Right lobe of liver (tissue), 6 donors: ENCODE data around the gene MED12L. TPM values are rescaled to one million over a fixed set of nuclear protein-coding genes. Genes with fewer than 3 reads are reported as not detected.

Experiments used
- ATAC-seq, 4 donors: fragments of 200-7000 bp; cut with Tn5 transposase; one replicate each; pipeline ENCODE4 v1.9.1; 2020; ENCODE audit warnings: mild to moderate bottlenecking in 4 of 4, moderate library complexity in 4 of 4
- DNase-seq, 3 donors: peaks; one replicate each; pipeline ENCODE4 v3.0.0-alpha.2; 2020
- H3K27ac ChIP-seq, 3 donors: fragments of 200-600 bp; one replicate each; pipeline ENCODE4 v1.8.0; 2022
- H3K27me3 ChIP-seq, 2 donors: fragments of 200-600 bp; one replicate each; pipeline ENCODE4 v1.8.0; 2022
- H3K36me3 ChIP-seq, 4 donors: fragments of 200-600 bp; sonication (generic) in 1 of 4; one replicate each; pipeline versions ENCODE4 v1.5.1 to v1.8.0; 2017 to 2022; ENCODE audit warnings: control low read depth in 1 of 4
- H3K4me1 ChIP-seq, 4 donors: fragments of 200-600 bp; sonication (generic) in 1 of 4; one replicate each; pipeline versions ENCODE4 v1.5.1 to v1.8.0; 2017 to 2022; ENCODE audit warnings: control low read depth in 1 of 4
- H3K4me3 ChIP-seq, 3 donors: fragments of 200-600 bp; one replicate each; pipeline ENCODE4 v1.8.0; 2022
- H3K9me3 ChIP-seq, 4 donors: fragments of 200-600 bp; sonication (generic) in 1 of 4; one replicate each; pipeline versions ENCODE4 v1.5.1 to v1.8.0; 2017 to 2022; ENCODE audit warnings: control low read depth in 1 of 4
- CTCF ChIP-seq, 4 donors: fragments of 200-600 bp in 3 of 4; fragments of 450-650 bp in 1 of 4; IDR thresholded peaks; one replicate each; pipeline versions ENCODE4 v1.5.1 to v1.8.0; 2016 to 2022; ENCODE audit warnings: antibody characterized with exemption in 4 of 4, mild to moderate bottlenecking in 2 of 4
- POLR2A ChIP-seq: fragments of 450-650 bp; IDR thresholded peaks from one replicate; pipeline ENCODE4 v1.6.1; 2017; ENCODE audit warnings: antibody characterized with exemption, mild to moderate bottlenecking
- WGBS: methylation state at CpG from one replicate; pipeline ENCODE4 v1.1.6; 2018; ENCODE audit warnings: low coverage, low lambda C conversion rate; ENCODE audit not compliant: insufficient coverage; ENCODE audit errors: missing lambda C conversion rate; 5-methylcytosine and 5-hydroxymethylcytosine counted together
- intact Hi-C, 2 donors: fragments of 100-400 bp; cut with DNase I; formaldehyde crosslinking; loops; one replicate each; pipeline versions ENCODE4 v1.11.2 to v1.14.1; 2022
- total RNA-seq, 6 experiments: library from RNA; depleted of rRNA in 2 of 6; stranded (reverse); fragments of >200 nt in 2 of 6; fragmentation: NEBNext Ultra II Directional in 3 of 6; extraction: Animal tissue kit (Norgen Biotek cat#: 25700) in 3 of 6; gene quantifications; one replicate each; pipeline versions ENCODE4 v1.1.0 to v1.2.4, GENCODE V29; 2016 to 2023
- donor health status: DM: no; HTN: yes; CAD: no.
- donor health status: DM: no; HTN: no; CAD: no.
- donor health status: DM: no; HTN: no; CAD: no.
- donor health status: DM: no; HTN: yes; CAD: no.
- donor health status: DM: no; HTN: yes; CAD: no.

The MED12L gene
- total RNA-seq, 6 experiments from 2014 or later = 0.04 to 0.64 (median 0.40) TPM

DNA sequence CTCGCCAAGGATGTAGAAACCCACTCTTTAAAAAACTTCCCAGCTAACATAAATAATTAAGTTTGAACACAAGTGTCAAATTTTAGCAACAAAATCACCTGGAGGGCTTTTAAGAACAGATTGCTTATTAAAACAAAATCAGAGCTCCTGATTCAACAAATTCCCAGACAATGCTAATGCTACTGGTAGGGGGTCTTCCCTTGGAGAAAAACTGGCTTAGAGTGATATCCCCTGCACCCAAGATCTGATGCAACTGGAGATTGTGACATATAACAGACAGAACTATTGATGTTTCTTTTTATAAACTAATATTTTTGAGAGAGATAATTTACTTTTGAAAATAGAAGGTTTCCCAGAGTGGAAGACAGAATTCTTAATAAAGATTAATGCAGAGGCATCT lies 355.5 kb downstream of the MED12L start:
- intact Hi-C loops = loop anchor here (10.0 kb wide), 3 partner anchors 404 to 484 kb away; no protein-coding TSS in a partner anchor
- H3K36me3 ChIP-seq = no peaks in the 10 kb centered on the region
- no peaks in the 10 kb centered on the region for H3K9me3 ChIP-seq
- H3K4me3 ChIP-seq = no peak overlapping the region
- no peaks in the 10 kb centered on the region for H3K27me3 ChIP-seq
- 100% methylated on average over 1 of the region's 1 CpG for WGBS
- no peak overlapping the region for H3K27ac ChIP-seq
- H3K4me1 ChIP-seq = no peaks in the 10 kb centered on the region
- ATAC-seq (no peak), DNase-seq (no peak)
- TF ChIP-seq POLR2A = no peak
- TF ChIP-seq CTCF (IDR thresholded peaks at IDR 0.05) = no peak

DNA sequence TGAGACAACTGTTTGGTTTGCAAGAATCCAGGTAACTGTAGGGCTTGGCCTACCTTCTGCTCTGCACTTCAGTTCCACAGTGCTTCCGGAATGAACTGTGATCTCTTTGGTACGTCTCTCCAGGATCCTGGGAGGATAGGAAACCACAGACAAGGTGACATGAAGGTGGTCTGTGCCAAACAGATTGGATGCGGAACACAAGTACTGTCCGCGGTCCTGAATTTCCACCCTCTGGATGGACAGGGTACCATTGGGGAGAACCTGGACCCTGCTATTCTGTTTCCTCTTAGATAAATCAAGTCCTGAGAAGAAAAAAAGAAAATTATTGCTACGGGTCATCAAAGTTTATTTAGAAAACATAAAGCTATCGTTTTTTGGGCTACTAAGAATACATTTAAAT lies 358.1 kb downstream of the MED12L start:
- no peak overlapping the region for H3K27ac ChIP-seq
- no peak overlapping the region for H3K4me3 ChIP-seq
- DNase-seq (no peak), ATAC-seq (no peak)
- no peaks in the 10 kb centered on the region for H3K27me3 ChIP-seq
- H3K9me3 ChIP-seq = no peaks in the 10 kb centered on the region
- TF ChIP-seq CTCF (IDR thresholded peaks at IDR 0.05) (no peak), POLR2A (no peak)
- intact Hi-C loops = loop anchor here (10.0 kb wide), 3 partner anchors 401 to 481 kb away; no protein-coding TSS in a partner anchor
- 72% methylated on average over 7 of the region's 7 CpGs for WGBS
- no peaks in the 10 kb centered on the region for H3K36me3 ChIP-seq
- no peaks in the 10 kb centered on the region for H3K4me1 ChIP-seq

DNA sequence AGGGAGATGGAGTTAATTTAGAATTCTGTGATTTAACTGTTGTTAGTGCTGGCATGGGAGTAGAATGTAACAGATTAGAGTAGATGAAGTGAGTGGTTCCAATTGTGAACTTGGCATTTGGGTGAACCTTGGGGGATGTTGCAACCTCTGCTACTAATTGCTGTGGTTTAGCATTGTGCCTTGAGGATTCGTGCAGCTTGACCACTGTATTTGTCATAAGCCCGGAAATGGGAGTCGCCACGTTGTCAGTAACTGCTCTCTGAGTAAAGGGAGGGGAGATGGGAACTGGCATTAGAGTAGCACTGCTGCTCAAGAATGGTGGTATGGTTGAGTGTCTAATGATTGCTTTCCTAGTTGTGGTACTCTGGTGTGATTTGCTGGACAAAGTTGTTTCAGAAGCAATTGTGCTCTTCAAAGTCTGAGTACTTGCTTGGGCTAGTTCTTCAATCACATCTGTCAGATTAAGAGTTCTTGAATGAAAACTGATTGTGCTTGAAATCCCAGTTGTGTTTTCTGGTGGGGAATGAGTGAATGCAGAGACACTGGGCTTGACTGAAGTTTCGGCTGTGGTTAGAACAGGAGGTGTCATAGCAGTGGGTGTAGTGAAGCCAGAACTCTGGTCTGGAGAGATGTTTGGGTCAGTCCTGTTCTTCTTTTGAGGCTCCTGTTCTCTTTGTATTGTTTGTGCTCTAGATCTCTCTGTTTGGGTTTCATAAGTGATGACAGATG lies 360.0 kb downstream of the MED12L start:
- H3K27me3 ChIP-seq = no peaks in the 10 kb centered on the region
- peak in 1 of 4 donors; percentile 19 for ATAC-seq
- H3K4me1 ChIP-seq = no peaks in the 10 kb centered on the region
- TF ChIP-seq CTCF (IDR thresholded peaks at IDR 0.05) (no peak), POLR2A (no peak)
- intact Hi-C loops = loop anchor here (10.0 kb wide), 3 partner anchors 399 to 479 kb away; no protein-coding TSS in a partner anchor
- 100% methylated on average over 1 of the region's 5 CpGs for WGBS
- H3K27ac ChIP-seq = no peak overlapping the region
- no peak overlapping the region for H3K4me3 ChIP-seq
- no peak for DNase-seq
- no peaks in the 10 kb centered on the region for H3K9me3 ChIP-seq
- H3K36me3 ChIP-seq = no peaks in the 10 kb centered on the region

GRCh38 chr3:151446002-151446340 lies 360.5 kb downstream of the MED12L start:
- no peak for TF ChIP-seq POLR2A
- TF ChIP-seq CTCF (IDR thresholded peaks at IDR 0.05) = no peak
- H3K4me3 ChIP-seq = no peak overlapping the region
- intact Hi-C loops = loop anchor here (10.0 kb wide), 3 partner anchors 399 to 479 kb away; no protein-coding TSS in a partner anchor
- no peaks in the 10 kb centered on the region for H3K4me1 ChIP-seq
- H3K27me3 ChIP-seq = no peaks in the 10 kb centered on the region
- DNase-seq = no peak
- H3K9me3 ChIP-seq = no peaks in the 10 kb centered on the region
- no peak for ATAC-seq
- WGBS = 54% methylated on average over 3 of the region's 3 CpGs
- no peak overlapping the region for H3K27ac ChIP-seq
- no peaks in the 10 kb centered on the region for H3K36me3 ChIP-seq
